ENCODE data around the gene ASCC3.

The ASCC3 gene

GRCh38 chr6:100469101-100469859 lies 411.8 kb downstream of the ASCC3 start:
- H3K36me3 ChIP-seq (ENCODE audit: control insufficient read depth, insufficient read depth, low read length) = no peaks in the 10 kb centered on the region
- no peaks in the 10 kb centered on the region for H3K79me2 ChIP-seq
- H3K9ac ChIP-seq = no peak overlapping the region
- H3K27ac ChIP-seq = no peak overlapping the region
- H2AFZ ChIP-seq = no peak overlapping the region
- no peak overlapping the region for H3K4me3 ChIP-seq (ENCODE audit: low read depth, low read length)
- no peak overlapping the region for H3K4me2 ChIP-seq (ENCODE audit: low read length)
- H3K9me3 ChIP-seq (ENCODE audit: control insufficient read depth, low read length) = no peaks in the 10 kb centered on the region
- TF ChIP-seq, protein P1, sequence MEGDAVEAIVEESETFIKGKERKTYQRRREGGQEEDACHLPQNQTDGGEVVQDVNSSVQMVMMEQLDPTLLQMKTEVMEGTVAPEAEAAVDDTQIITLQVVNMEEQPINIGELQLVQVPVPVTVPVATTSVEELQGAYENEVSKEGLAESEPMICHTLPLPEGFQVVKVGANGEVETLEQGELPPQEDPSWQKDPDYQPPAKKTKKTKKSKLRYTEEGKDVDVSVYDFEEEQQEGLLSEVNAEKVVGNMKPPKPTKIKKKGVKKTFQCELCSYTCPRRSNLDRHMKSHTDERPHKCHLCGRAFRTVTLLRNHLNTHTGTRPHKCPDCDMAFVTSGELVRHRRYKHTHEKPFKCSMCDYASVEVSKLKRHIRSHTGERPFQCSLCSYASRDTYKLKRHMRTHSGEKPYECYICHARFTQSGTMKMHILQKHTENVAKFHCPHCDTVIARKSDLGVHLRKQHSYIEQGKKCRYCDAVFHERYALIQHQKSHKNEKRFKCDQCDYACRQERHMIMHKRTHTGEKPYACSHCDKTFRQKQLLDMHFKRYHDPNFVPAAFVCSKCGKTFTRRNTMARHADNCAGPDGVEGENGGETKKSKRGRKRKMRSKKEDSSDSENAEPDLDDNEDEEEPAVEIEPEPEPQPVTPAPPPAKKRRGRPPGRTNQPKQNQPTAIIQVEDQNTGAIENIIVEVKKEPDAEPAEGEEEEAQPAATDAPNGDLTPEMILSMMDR (IDR thresholded peaks at IDR 0.05) = no peak
- H3K27me3 ChIP-seq (ENCODE audit: control insufficient read depth, insufficient read depth, low read length) = peaks cover 13% of the 10 kb centered on the region
- H3K4me1 ChIP-seq = no peaks in the 10 kb centered on the region

DNA sequence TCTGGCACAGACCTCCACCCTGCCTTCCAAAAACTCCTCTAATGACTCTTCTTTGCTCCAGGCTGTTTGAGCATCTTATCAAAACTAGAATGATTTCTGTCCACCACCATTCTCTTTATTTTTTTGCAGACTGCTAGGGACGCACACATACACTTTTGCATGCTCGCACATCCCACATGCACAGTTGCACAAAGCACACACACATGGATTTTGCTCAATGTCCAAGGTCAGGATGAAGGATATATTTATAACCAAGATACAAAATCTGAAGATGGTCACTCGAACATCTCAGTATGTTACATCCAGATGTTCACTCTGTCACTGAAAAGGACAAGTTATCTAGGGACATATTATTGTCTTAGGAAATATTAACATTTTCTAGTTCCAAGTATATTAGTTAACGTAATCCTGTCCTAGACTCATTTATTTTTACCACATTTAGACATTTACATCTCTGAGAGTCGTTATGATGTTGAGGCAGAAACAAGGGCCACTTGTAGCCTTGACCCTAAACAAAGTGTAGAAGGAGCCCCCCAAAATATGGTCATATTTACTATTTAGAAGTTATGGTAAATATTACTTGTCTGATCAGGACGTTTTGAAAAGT lies 413.0 kb downstream of the ASCC3 start:
- H3K4me3 ChIP-seq (ENCODE audit: low read depth, low read length) = no peak overlapping the region
- no peak overlapping the region for H2AFZ ChIP-seq
- no peak overlapping the region for H3K9ac ChIP-seq
- no peak overlapping the region for H3K4me2 ChIP-seq (ENCODE audit: low read length)
- H3K9me3 ChIP-seq (ENCODE audit: control insufficient read depth, low read length) = no peaks in the 10 kb centered on the region
- H3K27ac ChIP-seq = no peak overlapping the region
- H3K4me1 ChIP-seq = no peaks in the 10 kb centered on the region
- no peaks in the 10 kb centered on the region for H3K79me2 ChIP-seq
- H3K27me3 ChIP-seq (ENCODE audit: control insufficient read depth, insufficient read depth, low read length) = peaks cover 23% of the 10 kb centered on the region
- TF ChIP-seq, protein P1 (IDR thresholded peaks at IDR 0.05) = no peak
- H3K36me3 ChIP-seq (ENCODE audit: control insufficient read depth, insufficient read depth, low read length) = no peaks in the 10 kb centered on the region

DNA sequence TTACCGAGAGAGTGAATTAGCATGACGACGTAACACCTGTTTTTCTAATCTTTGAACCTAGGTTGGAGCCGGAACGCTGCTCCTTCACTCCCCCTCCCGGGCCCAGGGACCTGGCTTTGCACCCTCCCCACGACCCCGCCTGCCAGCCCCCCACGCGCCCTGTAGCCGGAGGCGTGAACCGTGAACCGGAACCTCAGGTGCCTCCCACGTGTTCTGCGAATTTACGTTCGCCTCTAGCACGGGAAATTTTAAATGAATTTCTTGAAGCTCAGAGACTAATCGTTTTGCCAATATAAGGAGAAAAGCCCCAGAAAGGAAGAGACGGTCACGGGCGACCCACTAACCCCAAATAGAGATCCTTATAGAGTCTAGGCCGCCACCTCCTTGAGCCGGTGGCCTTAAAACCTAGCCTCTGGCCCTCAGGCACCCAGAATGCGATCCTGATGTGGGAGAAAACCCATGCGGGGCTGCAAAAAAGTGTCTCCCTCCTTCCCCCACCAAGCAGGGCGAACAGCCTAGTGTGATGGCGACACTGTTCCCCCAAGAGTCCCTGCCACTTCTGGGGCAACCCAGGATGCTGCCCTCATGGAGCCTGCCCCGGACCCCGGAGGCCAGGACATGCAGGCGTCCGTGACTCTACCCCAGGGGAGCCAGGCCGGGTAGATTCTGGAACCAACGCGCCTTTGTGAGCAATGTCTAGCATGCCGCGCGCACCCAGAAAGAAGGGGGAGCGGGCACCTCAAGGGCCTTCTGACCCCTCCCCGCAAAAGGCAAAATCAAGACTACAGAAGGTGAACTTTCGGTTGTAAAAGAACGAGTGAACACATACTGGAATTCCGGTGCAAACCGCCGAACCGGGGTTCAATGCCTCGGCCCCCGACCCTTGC lies 413.8 kb downstream of the ASCC3 start:
- H3K27me3 ChIP-seq (ENCODE audit: control insufficient read depth, insufficient read depth, low read length) = peaks cover 29% of the 10 kb centered on the region
- TF ChIP-seq, protein P1 (IDR thresholded peaks at IDR 0.05) = no peak
- H3K9ac ChIP-seq = no peak overlapping the region
- H3K36me3 ChIP-seq (ENCODE audit: control insufficient read depth, insufficient read depth, low read length) = no peaks in the 10 kb centered on the region
- peak overlapping the region; percentile 28 for H2AFZ ChIP-seq
- no peaks in the 10 kb centered on the region for H3K9me3 ChIP-seq (ENCODE audit: control insufficient read depth, low read length)
- H3K27ac ChIP-seq = no peak overlapping the region
- no peak overlapping the region for H3K4me2 ChIP-seq (ENCODE audit: low read length)
- no peaks in the 10 kb centered on the region for H3K79me2 ChIP-seq
- no peak overlapping the region for H3K4me3 ChIP-seq (ENCODE audit: low read depth, low read length)
- no peaks in the 10 kb centered on the region for H3K4me1 ChIP-seq

- H3K4me2 ChIP-seq (ENCODE audit: low read length) = no peak overlapping the region
- peaks cover 29% of the 10 kb centered on the region for H3K27me3 ChIP-seq (ENCODE audit: control insufficient read depth, insufficient read depth, low read length)
- no peaks in the 10 kb centered on the region for H3K4me1 ChIP-seq
- H3K9ac ChIP-seq = no peak overlapping the region
- H3K79me2 ChIP-seq = no peaks in the 10 kb centered on the region
- H3K36me3 ChIP-seq (ENCODE audit: control insufficient read depth, insufficient read depth, low read length) = no peaks in the 10 kb centered on the region
- no peak overlapping the region for H3K4me3 ChIP-seq (ENCODE audit: low read depth, low read length)
- H3K27ac ChIP-seq = no peak overlapping the region
- H2AFZ ChIP-seq = peak overlapping the region; percentile 28
- no peaks in the 10 kb centered on the region for H3K9me3 ChIP-seq (ENCODE audit: control insufficient read depth, low read length)
- TF ChIP-seq, protein P1 (IDR thresholded peaks at IDR 0.05) = no peak
Measured at GRCh38 chr6:100466410-100467128, 414.6 kb downstream of the ASCC3 start.
